Upper lobe of right lung (tissue), 1 donor: ENCODE data around the gene CDH13. TPM values are rescaled to one million over a fixed set of nuclear protein-coding genes. Genes with fewer than 3 reads are reported as not detected.

ENCODE experiments used
- ATAC-seq: fragments of 200-7000 bp; cut with Tn5 transposase; one replicate; pipeline ENCODE4 v1.9.1; 2020; ENCODE audit warnings: mild to moderate bottlenecking, moderate library complexity
- DNase-seq: peaks from one replicate; pipeline ENCODE4 v3.0.0-alpha.2; 2020
- H3K27ac ChIP-seq: fragments of 200-600 bp; one replicate; pipeline ENCODE4 v1.8.0; 2022
- H3K27me3 ChIP-seq: fragments of 200-600 bp; one replicate; pipeline ENCODE4 v1.8.0; 2022; ENCODE audit warnings: mild to moderate bottlenecking
- H3K36me3 ChIP-seq: fragments of 200-600 bp; one replicate; pipeline ENCODE4 v1.8.0; 2022
- H3K4me1 ChIP-seq: fragments of 200-600 bp; one replicate; pipeline ENCODE4 v1.8.0; 2022
- H3K4me3 ChIP-seq: fragments of 200-600 bp; one replicate; pipeline ENCODE4 v1.8.0; 2022; ENCODE audit warnings: mild to moderate bottlenecking
- H3K9me3 ChIP-seq: fragments of 200-600 bp; one replicate; pipeline ENCODE4 v1.8.0; 2022
- intact Hi-C: fragments of 100-400 bp; cut with DNase I; formaldehyde crosslinking; loops from one replicate; pipeline ENCODE4 v1.11.0; 2022
- total RNA-seq: library from RNA; stranded (reverse); fragmentation: NEBNext Ultra II Directional; extraction: Animal tissue kit (Norgen Biotek cat#: 25700); gene quantifications from one replicate; pipeline ENCODE4 v1.2.1, GENCODE V29; 2021
- TF ChIP-seq, protein P1 (sequence below): fragments of 200-600 bp; IDR thresholded peaks from one replicate; pipeline ENCODE4 v1.8.0; 2022; ENCODE audit warnings: antibody characterized with exemption
- donor health status: DM: no; HTN: yes; CAD: no; lungs with severe emphysema.

CDH13 gene
- total RNA-seq, 1 donor from 2014 or later = 27.2 TPM

GRCh38 chr16:82884320-82884898 lies 257.6 kb downstream of the CDH13 start:
- intact Hi-C loops = no loop called here
- DNase-seq = no peak
- no peaks in the 10 kb centered on the region for H3K4me1 ChIP-seq
- TF ChIP-seq, protein P1, sequence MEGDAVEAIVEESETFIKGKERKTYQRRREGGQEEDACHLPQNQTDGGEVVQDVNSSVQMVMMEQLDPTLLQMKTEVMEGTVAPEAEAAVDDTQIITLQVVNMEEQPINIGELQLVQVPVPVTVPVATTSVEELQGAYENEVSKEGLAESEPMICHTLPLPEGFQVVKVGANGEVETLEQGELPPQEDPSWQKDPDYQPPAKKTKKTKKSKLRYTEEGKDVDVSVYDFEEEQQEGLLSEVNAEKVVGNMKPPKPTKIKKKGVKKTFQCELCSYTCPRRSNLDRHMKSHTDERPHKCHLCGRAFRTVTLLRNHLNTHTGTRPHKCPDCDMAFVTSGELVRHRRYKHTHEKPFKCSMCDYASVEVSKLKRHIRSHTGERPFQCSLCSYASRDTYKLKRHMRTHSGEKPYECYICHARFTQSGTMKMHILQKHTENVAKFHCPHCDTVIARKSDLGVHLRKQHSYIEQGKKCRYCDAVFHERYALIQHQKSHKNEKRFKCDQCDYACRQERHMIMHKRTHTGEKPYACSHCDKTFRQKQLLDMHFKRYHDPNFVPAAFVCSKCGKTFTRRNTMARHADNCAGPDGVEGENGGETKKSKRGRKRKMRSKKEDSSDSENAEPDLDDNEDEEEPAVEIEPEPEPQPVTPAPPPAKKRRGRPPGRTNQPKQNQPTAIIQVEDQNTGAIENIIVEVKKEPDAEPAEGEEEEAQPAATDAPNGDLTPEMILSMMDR = no peak
- no peak overlapping the region for H3K4me3 ChIP-seq
- H3K36me3 ChIP-seq = no peaks in the 10 kb centered on the region
- H3K9me3 ChIP-seq = no peaks in the 10 kb centered on the region
- no peak for ATAC-seq
- no peak overlapping the region for H3K27ac ChIP-seq
- no peaks in the 10 kb centered on the region for H3K27me3 ChIP-seq

DNA sequence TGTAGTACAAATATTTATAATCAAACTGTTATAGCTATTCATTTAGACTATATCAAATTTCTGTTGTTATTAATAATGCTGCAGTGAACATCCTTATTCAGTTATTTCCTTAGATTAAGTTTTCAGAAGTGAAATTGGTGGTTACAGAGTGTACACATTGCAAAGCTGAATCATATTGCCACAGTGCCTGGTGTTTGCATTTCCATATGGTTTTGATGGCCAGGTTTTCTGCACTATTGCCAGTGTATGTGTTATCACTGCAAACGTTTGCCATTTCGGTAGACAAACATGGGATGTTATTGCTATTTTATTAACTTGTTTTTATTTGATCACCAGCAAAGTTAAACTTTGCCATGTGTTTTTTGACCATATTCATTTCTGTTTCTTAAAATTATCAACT lies 259.4 kb downstream of the CDH13 start:
- intact Hi-C loops = no loop called here
- TF ChIP-seq, protein P1 = no peak
- ATAC-seq (no peak), DNase-seq (no peak)
- no peaks in the 10 kb centered on the region for H3K4me1 ChIP-seq
- no peaks in the 10 kb centered on the region for H3K9me3 ChIP-seq
- no peaks in the 10 kb centered on the region for H3K27me3 ChIP-seq
- H3K27ac ChIP-seq = no peak overlapping the region
- H3K36me3 ChIP-seq = no peaks in the 10 kb centered on the region
- H3K4me3 ChIP-seq = no peak overlapping the region

DNA sequence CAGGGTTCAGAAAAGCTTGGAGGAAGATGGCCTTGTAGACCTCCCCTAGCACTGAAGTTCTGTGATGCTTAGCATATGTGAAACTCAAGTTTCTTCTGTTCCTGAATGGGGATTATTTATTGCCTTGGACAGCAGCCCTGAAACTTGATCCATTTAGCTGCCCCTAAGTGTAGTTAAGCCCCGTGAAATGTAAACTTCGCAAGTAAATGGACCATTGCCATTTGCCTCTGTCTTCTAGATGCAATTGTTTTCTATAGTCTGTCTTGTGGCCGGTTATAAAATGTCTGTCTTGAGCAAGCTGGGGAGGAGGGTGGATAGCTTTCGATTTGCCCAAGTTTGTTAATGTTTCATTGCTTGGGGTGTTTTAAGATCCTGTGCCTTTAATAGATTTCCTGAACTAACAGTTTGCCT lies 261.8 kb downstream of the CDH13 start:
- no peaks in the 10 kb centered on the region for H3K9me3 ChIP-seq
- DNase-seq = no peak
- TF ChIP-seq, protein P1 = no peak

DNA sequence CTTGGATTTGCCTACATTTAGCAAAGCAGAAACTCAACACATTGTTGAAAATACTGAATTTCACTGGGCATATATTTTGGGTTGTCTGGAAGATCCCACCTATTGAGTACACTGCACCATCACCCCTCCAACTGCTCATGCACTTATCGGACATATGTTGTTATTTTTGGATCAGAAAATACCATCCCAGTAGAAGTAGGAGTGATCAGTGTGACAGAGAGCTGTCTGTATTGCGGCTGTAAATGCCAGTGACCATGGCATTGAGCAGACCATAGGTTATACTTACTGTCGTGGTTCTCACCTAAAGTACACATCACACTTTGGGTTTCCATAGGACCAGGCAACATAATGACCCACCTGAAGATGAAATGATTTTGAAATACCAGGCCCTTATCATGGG lies 264.7 kb downstream of the CDH13 start:
- no peaks in the 10 kb centered on the region for H3K4me1 ChIP-seq
- no peak overlapping the region for H3K4me3 ChIP-seq
- intact Hi-C loops = no loop called here
- no peaks in the 10 kb centered on the region for H3K36me3 ChIP-seq
- H3K27ac ChIP-seq = no peak overlapping the region
- ATAC-seq (no peak), DNase-seq (no peak)
- TF ChIP-seq, protein P1 = no peak
- H3K27me3 ChIP-seq = no peaks in the 10 kb centered on the region
- no peaks in the 10 kb centered on the region for H3K9me3 ChIP-seq

More for the DNA sequence above, 261.8 kb downstream of the CDH13 start:
- no peaks in the 10 kb centered on the region for H3K36me3 ChIP-seq
- ATAC-seq = no peak
- no peaks in the 10 kb centered on the region for H3K27me3 ChIP-seq
- H3K4me1 ChIP-seq = no peaks in the 10 kb centered on the region
- intact Hi-C loops = no loop called here
- H3K4me3 ChIP-seq = no peak overlapping the region
- H3K27ac ChIP-seq = no peak overlapping the region

DNA sequence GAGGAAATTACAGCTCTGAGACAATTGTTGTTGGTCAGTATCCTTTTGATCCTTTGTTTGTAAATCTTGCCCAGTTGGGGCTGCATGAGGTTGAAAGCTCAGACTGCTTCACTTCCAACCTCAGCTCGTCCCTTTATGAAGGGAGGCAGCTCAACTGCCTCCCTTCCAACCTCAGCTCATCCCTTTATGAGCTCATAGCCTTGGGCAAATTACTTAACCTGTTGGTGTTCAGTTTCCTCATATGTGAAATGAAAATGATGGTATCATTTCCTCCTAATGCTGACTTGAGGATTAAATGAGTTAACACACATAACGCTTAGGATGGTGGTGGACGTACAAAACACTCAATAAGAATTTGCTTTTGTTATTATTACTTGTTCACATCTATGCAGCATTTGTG lies 265.1 kb downstream of the CDH13 start:
- ATAC-seq = no peak
- H3K4me3 ChIP-seq = no peak overlapping the region
- intact Hi-C loops = no loop called here
- no peaks in the 10 kb centered on the region for H3K36me3 ChIP-seq
- DNase-seq = no peak
- H3K27ac ChIP-seq = no peak overlapping the region
- H3K4me1 ChIP-seq = no peaks in the 10 kb centered on the region
- TF ChIP-seq, protein P1 = no peak
- H3K9me3 ChIP-seq = no peaks in the 10 kb centered on the region
- H3K27me3 ChIP-seq = no peaks in the 10 kb centered on the region

GRCh38 chr16:82892324-82892723 lies 265.6 kb downstream of the CDH13 start:
- Histone ChIP-seq H3K36me3 (no peaks in the 10 kb centered on the region), H3K27me3 (no peaks in the 10 kb centered on the region), H3K9me3 (no peaks in the 10 kb centered on the region), H3K4me3 (no peak overlapping the region), H3K27ac (no peak overlapping the region), H3K4me1 (no peaks in the 10 kb centered on the region)
- DNase-seq (no peak), ATAC-seq (no peak)
- TF ChIP-seq, protein P1 = no peak
- intact Hi-C loops = no loop called here
